GM19023 (cell line): ENCODE measurements around the gene TMEM190.
"Not testable (repeated sequence)": the region's sequence is repeated elsewhere in the genome, so short reads cannot be mapped to it uniquely, and the experiment has no call there.

Experiments used
- ATAC-seq: cut with Tn5 transposase; IDR thresholded peaks from one replicate; pipeline ENCODE4 v1.9.1; 2021; ENCODE audit warnings: mild to moderate bottlenecking, moderate library complexity; ENCODE audit not compliant: unreplicated experiment

Gene TMEM190

DNA sequence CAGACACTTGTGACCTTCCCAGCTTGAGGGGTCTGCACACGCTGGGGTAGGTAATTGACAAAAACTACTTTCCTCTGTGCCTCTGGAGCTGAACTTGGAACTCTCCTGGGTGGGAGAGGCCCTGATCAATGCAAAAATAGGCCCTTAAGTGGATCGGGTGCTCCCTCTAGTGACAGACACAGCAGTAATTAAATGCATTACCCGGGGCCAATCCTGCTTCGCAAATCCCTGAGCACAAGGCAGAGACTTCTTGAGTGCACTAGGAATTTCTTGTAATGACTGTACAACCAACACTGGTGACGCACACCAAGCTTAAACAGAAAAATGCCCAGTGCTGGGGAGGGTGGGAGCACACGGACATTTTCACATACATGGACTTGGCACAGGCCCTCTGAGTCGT, 41.6 kb downstream of the TMEM190 start:
- no peak for ATAC-seq

DNA sequence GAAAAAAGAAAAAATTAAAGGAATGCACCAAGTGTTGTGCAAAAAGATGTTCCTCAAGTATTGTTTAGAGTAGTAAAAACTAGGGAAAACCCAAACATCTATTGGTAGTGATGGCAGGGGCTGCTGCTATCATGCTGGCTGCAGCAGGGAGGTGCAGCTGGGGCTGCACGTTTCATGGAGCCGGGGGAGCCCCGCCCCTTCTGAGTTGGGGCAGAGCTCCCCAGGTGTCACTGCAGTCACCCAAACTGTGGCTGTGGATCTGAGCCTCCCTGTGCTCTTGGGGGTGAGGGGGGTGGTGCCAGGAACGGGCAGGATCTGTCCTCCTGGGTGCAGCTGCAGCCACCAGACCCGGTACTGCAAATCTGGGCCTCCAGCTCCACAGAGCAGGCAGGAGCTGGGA, 42.5 kb downstream of the TMEM190 start:
- ATAC-seq: no peak

DNA sequence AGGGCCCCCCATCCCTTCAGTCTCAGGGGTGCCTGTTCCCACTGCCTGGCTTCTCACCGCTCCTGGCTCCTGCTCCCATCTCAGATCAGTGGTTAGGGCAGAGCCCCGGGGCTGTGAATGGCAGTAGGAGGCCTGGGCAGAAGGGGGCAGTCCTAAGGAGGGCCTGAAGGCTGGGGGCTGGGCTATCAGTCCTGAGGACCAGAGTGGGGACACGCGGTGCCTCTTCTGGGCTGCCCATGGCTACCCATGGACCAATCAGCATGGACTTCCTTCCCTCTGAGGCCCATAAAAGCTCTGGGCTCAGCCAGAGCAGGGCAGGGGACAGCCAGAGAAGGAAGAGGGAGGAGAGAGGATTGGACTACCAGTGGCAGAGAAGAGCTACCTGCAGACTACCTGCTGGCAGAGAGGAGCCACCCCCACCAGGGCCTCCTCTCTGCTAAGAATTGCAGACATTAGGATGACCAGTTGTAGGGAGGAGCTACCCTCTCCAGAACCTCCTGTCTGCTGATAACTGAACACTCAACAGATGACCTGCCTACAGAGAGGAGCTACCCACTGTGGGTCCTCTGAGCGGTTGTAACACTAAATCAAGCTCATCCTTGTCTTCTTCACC, 43.1 kb downstream of the TMEM190 start:
- ATAC-seq: no peak

DNA sequence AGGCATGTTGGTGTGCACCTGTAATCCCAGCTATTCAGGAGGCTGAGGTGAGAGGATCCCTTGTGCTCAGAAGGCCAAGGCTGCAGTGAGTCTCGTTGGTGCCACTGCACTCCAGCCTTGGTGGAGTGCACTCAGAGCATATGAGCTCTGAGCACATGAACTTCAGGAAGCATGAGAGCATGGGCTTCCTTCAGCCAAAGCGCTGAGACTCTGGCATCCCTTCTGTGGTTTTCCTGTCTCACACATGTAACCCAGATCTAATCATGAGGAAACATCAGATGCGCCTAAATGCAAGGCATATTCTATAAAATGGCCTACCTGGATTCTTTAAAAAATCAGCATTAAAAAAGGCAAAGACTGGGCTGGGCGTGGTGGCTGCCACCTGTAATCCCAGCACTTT, 44.7 kb downstream of the TMEM190 start:
- ATAC-seq: not testable (repeated sequence)

DNA sequence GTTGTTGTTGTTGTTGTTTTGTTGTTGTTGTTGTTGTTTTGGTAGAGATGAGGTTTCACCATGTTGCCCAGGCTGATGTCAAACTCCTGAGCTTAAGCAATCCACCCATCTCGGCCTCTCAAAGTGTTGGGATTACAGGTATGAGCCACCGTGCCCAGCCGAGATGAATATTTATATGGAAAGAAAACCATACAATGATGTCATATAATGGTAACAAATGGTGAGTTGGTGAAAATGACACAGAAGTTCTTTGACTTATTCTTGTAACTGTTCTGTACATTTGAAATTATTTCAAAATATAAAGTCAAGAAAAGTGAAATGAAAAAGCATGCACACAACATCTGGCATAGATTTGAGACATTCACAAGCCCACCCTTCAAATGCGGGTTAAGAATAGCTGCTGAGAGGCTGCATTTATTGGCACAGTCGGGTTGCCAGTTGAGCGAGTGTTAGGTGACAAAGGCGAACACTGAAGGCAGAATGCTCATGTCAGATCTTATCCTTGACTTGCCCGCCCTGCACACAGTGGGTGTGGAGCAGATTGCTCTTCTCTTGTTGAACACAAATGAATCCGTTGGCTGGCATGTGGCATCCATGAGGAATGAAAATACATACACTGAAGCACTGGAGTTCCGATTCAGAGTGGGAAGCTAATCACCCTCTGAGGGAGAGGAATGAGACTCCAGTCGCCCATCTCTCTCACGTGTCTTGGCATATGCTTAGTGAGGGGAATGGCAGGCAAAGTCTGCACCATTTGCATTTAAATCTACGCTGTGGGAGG, 46.8 kb downstream of the TMEM190 start:
- ATAC-seq: no peak

DNA sequence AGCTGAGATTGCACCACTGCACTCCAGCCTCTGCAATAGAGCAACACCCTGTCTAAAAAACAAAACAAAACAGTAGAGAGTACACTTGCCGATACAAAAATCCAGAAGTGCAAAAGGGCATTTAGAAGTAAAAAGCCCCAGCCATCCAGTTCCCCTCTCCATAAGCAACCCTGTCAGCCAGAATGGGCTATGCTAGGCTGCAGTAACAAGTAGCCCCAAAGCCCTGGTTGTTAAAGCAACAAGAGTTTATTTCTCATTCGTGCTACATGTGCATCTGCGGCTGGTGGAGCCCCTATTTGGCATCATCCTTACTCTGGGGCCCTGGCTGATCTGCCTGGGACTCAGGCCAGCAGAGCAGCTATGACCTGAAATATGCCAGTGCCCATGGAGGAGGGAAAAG, 47.9 kb downstream of the TMEM190 start:
- ATAC-seq: no peak

DNA sequence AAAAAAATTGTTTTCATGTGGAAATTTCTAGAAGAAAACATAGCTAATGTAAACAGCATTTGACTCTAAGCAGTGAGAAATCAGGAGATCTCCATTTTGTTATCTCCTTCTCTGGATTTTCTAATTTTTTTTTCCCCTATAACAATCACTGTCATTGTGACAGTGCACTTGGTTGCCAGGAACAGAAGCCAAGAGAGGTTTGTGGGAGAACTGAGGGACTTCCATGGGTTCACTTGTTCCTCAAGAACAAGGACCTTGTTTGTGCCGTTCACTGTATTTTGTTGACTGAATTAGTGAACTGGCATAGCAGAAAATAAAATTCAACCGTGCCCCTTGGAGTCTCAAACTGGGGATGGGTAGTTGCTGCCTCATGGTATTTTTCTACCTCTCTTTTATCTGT, 49.4 kb downstream of the TMEM190 start:
- no peak for ATAC-seq
